ENCODE results near the gene NR1H4.

The NR1H4 gene

DNA sequence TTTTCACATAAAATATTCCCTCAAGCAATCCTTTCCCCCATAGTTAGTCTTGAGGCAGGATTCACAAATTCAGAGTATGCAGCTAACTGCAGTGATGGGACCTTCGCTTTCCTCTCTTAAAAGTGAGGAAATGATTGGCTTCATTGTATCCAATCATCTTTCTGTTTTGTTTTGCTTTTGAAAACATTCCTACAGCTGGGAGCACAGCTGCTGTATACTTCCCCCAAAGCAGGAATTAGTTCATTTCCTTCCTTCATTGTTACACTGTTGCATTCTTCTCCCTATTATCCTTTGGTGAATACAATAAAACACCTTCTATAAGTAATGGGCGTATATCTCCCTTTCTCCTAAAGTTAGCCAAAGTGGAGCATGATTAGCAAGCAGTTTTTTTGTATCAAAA, 90.4 kb downstream of the NR1H4 start:
- Histone ChIP-seq H3K9me2 (replicated peaks; ENCODE audit: insufficient read depth, low read length) (no peaks in the 10 kb centered on the region), H3K9ac (ENCODE audit: low read length) (no peak overlapping the region), H3K4me1 (ENCODE audit: low read length) (peaks cover 14% of the 10 kb centered on the region), H3K27ac (ENCODE audit: low read length) (no peak overlapping the region), H3K4me3 (ENCODE audit: low read length) (no peak overlapping the region), H3F3A (ENCODE audit: insufficient read depth, low read length) (no peaks in the 10 kb centered on the region), H3K27me3 (replicated peaks; ENCODE audit: insufficient read depth, low read length) (no peaks in the 10 kb centered on the region), H3K36me3 (replicated peaks; ENCODE audit: insufficient read depth, low read length) (no peaks in the 10 kb centered on the region), H3K4me2 (ENCODE audit: low read depth, low read length) (no peak overlapping the region), H3K79me2 (ENCODE audit: low read length) (no peaks in the 10 kb centered on the region), H2AFZ (ENCODE audit: low read length) (no peak overlapping the region), H4K20me1 (ENCODE audit: insufficient read depth, low read length) (no peaks in the 10 kb centered on the region), H3K9me3 (replicated peaks; ENCODE audit: insufficient read depth, low read length) (no peaks in the 10 kb centered on the region)
- DNase-seq = no peak
- TF ChIP-seq EZH2 (optimal IDR thresholded peaks at IDR 0.05; ENCODE audit: low read depth, low read length) = no peak
- no peak for TF ChIP-seq EZH2phosphoT487 (IDR thresholded peaks at IDR 0.05; ENCODE audit: low read length)
- TF ChIP-seq, protein P1, sequence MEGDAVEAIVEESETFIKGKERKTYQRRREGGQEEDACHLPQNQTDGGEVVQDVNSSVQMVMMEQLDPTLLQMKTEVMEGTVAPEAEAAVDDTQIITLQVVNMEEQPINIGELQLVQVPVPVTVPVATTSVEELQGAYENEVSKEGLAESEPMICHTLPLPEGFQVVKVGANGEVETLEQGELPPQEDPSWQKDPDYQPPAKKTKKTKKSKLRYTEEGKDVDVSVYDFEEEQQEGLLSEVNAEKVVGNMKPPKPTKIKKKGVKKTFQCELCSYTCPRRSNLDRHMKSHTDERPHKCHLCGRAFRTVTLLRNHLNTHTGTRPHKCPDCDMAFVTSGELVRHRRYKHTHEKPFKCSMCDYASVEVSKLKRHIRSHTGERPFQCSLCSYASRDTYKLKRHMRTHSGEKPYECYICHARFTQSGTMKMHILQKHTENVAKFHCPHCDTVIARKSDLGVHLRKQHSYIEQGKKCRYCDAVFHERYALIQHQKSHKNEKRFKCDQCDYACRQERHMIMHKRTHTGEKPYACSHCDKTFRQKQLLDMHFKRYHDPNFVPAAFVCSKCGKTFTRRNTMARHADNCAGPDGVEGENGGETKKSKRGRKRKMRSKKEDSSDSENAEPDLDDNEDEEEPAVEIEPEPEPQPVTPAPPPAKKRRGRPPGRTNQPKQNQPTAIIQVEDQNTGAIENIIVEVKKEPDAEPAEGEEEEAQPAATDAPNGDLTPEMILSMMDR (IDR thresholded peaks at IDR 0.05; ENCODE audit: low read length) = no peak

DNA sequence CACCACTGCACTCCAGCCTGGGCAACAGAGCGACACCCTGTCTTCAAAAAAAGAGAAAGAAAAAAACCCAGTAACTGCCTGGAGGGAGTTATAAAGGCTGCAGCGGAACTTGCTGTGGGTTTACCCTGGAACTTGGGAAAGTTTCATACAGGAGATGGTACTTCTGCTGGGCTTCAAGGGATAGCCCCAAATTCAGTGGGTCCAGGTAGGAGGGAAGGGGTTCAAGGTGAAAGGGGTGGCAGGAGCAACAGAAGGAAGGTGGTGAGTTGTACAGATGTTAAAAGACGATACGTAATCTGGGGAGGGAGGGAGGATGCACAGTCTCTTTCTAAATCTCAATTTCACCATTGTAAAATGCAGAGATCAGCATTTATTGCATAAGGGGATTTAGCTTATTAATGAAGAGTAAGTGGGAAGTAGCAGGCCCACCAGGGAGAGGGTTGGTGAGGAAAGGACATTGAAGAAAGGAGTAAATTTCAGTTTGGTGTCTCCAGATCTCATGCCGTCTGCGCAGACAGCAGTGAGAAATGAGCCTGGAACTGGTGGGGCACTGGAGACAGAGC, 91.3 kb downstream of the NR1H4 start:
- TF ChIP-seq EZH2phosphoT487 (IDR thresholded peaks at IDR 0.05; ENCODE audit: low read length) (no peak), EZH2 (optimal IDR thresholded peaks at IDR 0.05; ENCODE audit: low read depth, low read length) (no peak)
- TF ChIP-seq, protein P1 (IDR thresholded peaks at IDR 0.05; ENCODE audit: low read length) = no peak
- Histone ChIP-seq H3K27ac (ENCODE audit: low read length) (no peak overlapping the region), H3K4me1 (ENCODE audit: low read length) (peaks cover 14% of the 10 kb centered on the region), H3K4me3 (ENCODE audit: low read length) (no peak overlapping the region), H2AFZ (ENCODE audit: low read length) (no peak overlapping the region), H3K9me2 (replicated peaks; ENCODE audit: insufficient read depth, low read length) (no peaks in the 10 kb centered on the region), H3K4me2 (ENCODE audit: low read depth, low read length) (no peak overlapping the region), H4K20me1 (ENCODE audit: insufficient read depth, low read length) (no peaks in the 10 kb centered on the region), H3K36me3 (replicated peaks; ENCODE audit: insufficient read depth, low read length) (no peaks in the 10 kb centered on the region), H3K79me2 (ENCODE audit: low read length) (no peaks in the 10 kb centered on the region), H3K9me3 (replicated peaks; ENCODE audit: insufficient read depth, low read length) (no peaks in the 10 kb centered on the region), H3K27me3 (replicated peaks; ENCODE audit: insufficient read depth, low read length) (no peaks in the 10 kb centered on the region), H3F3A (ENCODE audit: insufficient read depth, low read length) (no peaks in the 10 kb centered on the region), H3K9ac (ENCODE audit: low read length) (no peak overlapping the region)
- DNase-seq = no peak

DNA sequence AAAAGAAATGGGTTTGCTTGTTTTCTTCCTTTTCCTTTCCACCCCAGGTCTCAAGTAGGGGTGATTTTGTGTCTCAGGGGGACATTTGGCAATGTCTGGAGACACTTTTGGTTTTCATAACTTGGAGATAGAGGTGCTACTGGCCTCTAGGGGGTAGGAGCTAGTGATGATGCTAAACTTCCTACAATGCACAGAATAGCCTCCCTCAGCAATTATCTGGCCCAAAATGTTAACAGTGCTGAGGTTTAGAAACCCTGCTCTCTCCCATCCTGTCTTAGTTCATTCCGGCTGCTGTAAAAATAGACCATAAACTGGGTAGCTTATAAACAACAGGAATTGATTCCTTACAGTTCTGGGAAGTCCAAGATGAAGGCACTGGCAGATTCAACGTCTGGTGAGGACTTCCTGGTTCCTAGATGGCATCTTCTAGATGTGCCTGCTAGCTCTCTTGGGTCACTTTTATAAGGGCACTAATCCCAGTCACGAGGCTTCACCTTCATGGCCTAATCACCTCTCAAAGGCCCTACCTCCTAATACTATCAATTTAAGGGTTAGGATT, 92.4 kb downstream of the NR1H4 start:
- no peak overlapping the region for H3K4me3 ChIP-seq (ENCODE audit: low read length)
- peaks cover 14% of the 10 kb centered on the region for H3K4me1 ChIP-seq (ENCODE audit: low read length)
- no peaks in the 10 kb centered on the region for H4K20me1 ChIP-seq (ENCODE audit: insufficient read depth, low read length)
- H3K4me2 ChIP-seq (ENCODE audit: low read depth, low read length) = no peak overlapping the region
- H3K79me2 ChIP-seq (ENCODE audit: low read length) = no peaks in the 10 kb centered on the region
- TF ChIP-seq EZH2 (optimal IDR thresholded peaks at IDR 0.05; ENCODE audit: low read depth, low read length) (no peak), EZH2phosphoT487 (IDR thresholded peaks at IDR 0.05; ENCODE audit: low read length) (no peak)
- TF ChIP-seq, protein P1 (IDR thresholded peaks at IDR 0.05; ENCODE audit: low read length) = peak; percentile 13
- H3F3A ChIP-seq (ENCODE audit: insufficient read depth, low read length) = no peaks in the 10 kb centered on the region
- H2AFZ ChIP-seq (ENCODE audit: low read length) = no peak overlapping the region
- no peak overlapping the region for H3K9ac ChIP-seq (ENCODE audit: low read length)
- no peak for DNase-seq
- no peak overlapping the region for H3K27ac ChIP-seq (ENCODE audit: low read length)
- no peaks in the 10 kb centered on the region for H3K27me3 ChIP-seq (replicated peaks; ENCODE audit: insufficient read depth, low read length)
- H3K36me3 ChIP-seq (replicated peaks; ENCODE audit: insufficient read depth, low read length) = no peaks in the 10 kb centered on the region
- H3K9me3 ChIP-seq (replicated peaks; ENCODE audit: insufficient read depth, low read length) = no peaks in the 10 kb centered on the region
- no peaks in the 10 kb centered on the region for H3K9me2 ChIP-seq (replicated peaks; ENCODE audit: insufficient read depth, low read length)
